Measurements from ENCODE around the gene PLCL2. TPM values are rescaled to one million over a fixed set of nuclear protein-coding genes. Genes with fewer than 3 reads are reported as not detected.

Gene PLCL2
- total RNA-seq, 1 experiment from 2014 or later = 3.0 TPM

GRCh38 chr3:17075358-17075757, 190.6 kb downstream of the PLCL2 start:
- ATAC-seq (no peak), DNase-seq (ENCODE audit: low read depth, low spot score) (no peak)
- ChIA-PET CTCF (no interaction called here), POLR2A (no interaction called here)
- no peak for TF ChIP-seq POLR2AphosphoS5 (IDR thresholded peaks at IDR 0.05; ENCODE audit: low read depth, low read length)
- no TSS peak for BruUV-seq (replicated peaks)
- intact Hi-C loops (cut with micrococcal nuclease; ENCODE audit: unreplicated experiment) = no loop called here
- no peaks in the 10 kb centered on the region; the same call in 1 of the 2 replicates for H3K4me1 ChIP-seq (ENCODE audit: control insufficient read depth, insufficient read depth, low read length)
- no peaks in the 10 kb centered on the region for H3K9me3 ChIP-seq (ENCODE audit: control insufficient read depth, insufficient read depth, low read depth, low read length)
- no peaks in the 10 kb centered on the region for H3K36me3 ChIP-seq (ENCODE audit: control insufficient read depth, insufficient read depth, low read length)
- H3K27ac ChIP-seq (ENCODE audit: low read length) = no peak overlapping the region
- in situ Hi-C loops (cut with HindIII; ENCODE audit: low pct_unique_long_range_greater_than_20kb, low sequenced_read_pairs) = no loop called here
- no peaks in the 10 kb centered on the region for H3K27me3 ChIP-seq (ENCODE audit: control insufficient read depth, insufficient read depth, low read length)
- H3K4me3 ChIP-seq (ENCODE audit: low read depth in 2 of 2, low read length in 2 of 2) = no peak overlapping the region

GRCh38 chr3:17075907-17076306, 191.2 kb downstream of the PLCL2 start:
- Histone ChIP-seq H3K4me1 (ENCODE audit: control insufficient read depth, insufficient read depth, low read length) (no peaks in the 10 kb centered on the region), H3K36me3 (ENCODE audit: control insufficient read depth, insufficient read depth, low read length) (no peaks in the 10 kb centered on the region), H3K27ac (ENCODE audit: low read length) (no peak overlapping the region), H3K27me3 (ENCODE audit: control insufficient read depth, insufficient read depth, low read length) (no peaks in the 10 kb centered on the region), H3K9me3 (ENCODE audit: control insufficient read depth, insufficient read depth, low read depth, low read length) (no peaks in the 10 kb centered on the region), H3K4me3 (ENCODE audit: low read depth in 2 of 2, low read length in 2 of 2) (no peak overlapping the region)
- intact Hi-C loops (cut with micrococcal nuclease; ENCODE audit: unreplicated experiment) = no loop called here
- no peak for ATAC-seq
- in situ Hi-C loops (cut with HindIII; ENCODE audit: low pct_unique_long_range_greater_than_20kb, low sequenced_read_pairs) = no loop called here
- TF ChIP-seq POLR2AphosphoS5 (IDR thresholded peaks at IDR 0.05; ENCODE audit: low read depth, low read length) = no peak
- TF ChIP-seq TCF7L2 (IDR thresholded peaks at IDR 0.05; ENCODE audit: low read depth, low read length) = no peak
- no peak for TF ChIP-seq SIN3A (IDR thresholded peaks at IDR 0.05; ENCODE audit: borderline replicate concordance, insufficient read depth, low read depth, low read length)
- no peak for TF ChIP-seq REST (IDR thresholded peaks at IDR 0.05; ENCODE audit: insufficient read depth in 1 of 2, low read depth in 2 of 2, low read length in 1 of 2)
- no peak for TF ChIP-seq CTCF (IDR thresholded peaks at IDR 0.05)
- ChIA-PET POLR2A (no interaction called here), CTCF (no interaction called here)
- DNase-seq (ENCODE audit: low read depth, low spot score) = no peak
- BruUV-seq (replicated peaks) = no TSS peak

- no peaks in the 10 kb centered on the region for H3K9me3 ChIP-seq (ENCODE audit: control insufficient read depth, insufficient read depth, low read depth, low read length)
- no peaks in the 10 kb centered on the region for H3K27me3 ChIP-seq (ENCODE audit: control insufficient read depth, insufficient read depth, low read length)
- ChIA-PET CTCF (no interaction called here), POLR2A (no interaction called here)
- in situ Hi-C loops (cut with HindIII; ENCODE audit: low pct_unique_long_range_greater_than_20kb, low sequenced_read_pairs) (no loop called here), intact Hi-C loops (cut with micrococcal nuclease; ENCODE audit: unreplicated experiment) (no loop called here)
- H3K4me1 ChIP-seq (ENCODE audit: control insufficient read depth, insufficient read depth, low read length) = no peaks in the 10 kb centered on the region
- TF ChIP-seq TCF7L2 (IDR thresholded peaks at IDR 0.05; ENCODE audit: low read depth, low read length) (no peak), REST (IDR thresholded peaks at IDR 0.05; ENCODE audit: insufficient read depth in 1 of 2, low read depth in 2 of 2, low read length in 1 of 2) (no peak), POLR2AphosphoS5 (IDR thresholded peaks at IDR 0.05; ENCODE audit: low read depth, low read length) (no peak), CTCF (IDR thresholded peaks at IDR 0.05) (no peak), SIN3A (IDR thresholded peaks at IDR 0.05; ENCODE audit: borderline replicate concordance, insufficient read depth, low read depth, low read length) (no peak)
- no peak overlapping the region for H3K27ac ChIP-seq (ENCODE audit: low read length)
- H3K4me3 ChIP-seq (ENCODE audit: low read depth in 2 of 2, low read length in 2 of 2) = no peak overlapping the region
- no peaks in the 10 kb centered on the region for H3K36me3 ChIP-seq (ENCODE audit: control insufficient read depth, insufficient read depth, low read length)
- no TSS peak for BruUV-seq (replicated peaks)
- ATAC-seq (no peak), DNase-seq (ENCODE audit: low read depth, low spot score) (no peak)
Measured at GRCh38 chr3:17076940-17077605, 192.3 kb downstream of the PLCL2 start.

Data from Panc1 (cell line).